ENCODE data around the gene DPF3. TPM values are rescaled to one million over a fixed set of nuclear protein-coding genes. Genes with fewer than 3 reads are reported as not detected.

The DPF3 gene
- total and polyA plus RNA-seq, 9 of the 15 experiments (the other 6 are each of a cell fraction or from before 2014, with no cell fraction given), result 0.21 to 4.9 (median 1.2) TPM

GRCh38 chr14:72816287-72816686 is 77.6 kb downstream of the DPF3 start:
- CTCF ChIA-PET (ENCODE audit: low intra/inter-chr PET ratio), result no interaction called here
- no peak for FAIRE-seq
- POLR2A ChIA-PET, result no interaction called here

GRCh38 chr14:72815430-72815829 is 78.5 kb downstream of the DPF3 start:
- Histone ChIP-seq H3K27ac (ENCODE audit: extremely low read depth, low read depth, low read length) (no peak overlapping the region), H2AFZ (ENCODE audit: low read depth, low read length) (no peak overlapping the region), H3K4me1 (replicated peaks in 1 of 2; ENCODE audit: control insufficient read depth in 2 of 2, insufficient read depth in 2 of 2, low read length in 2 of 2) (peaks cover 0 to 5% of the 10 kb centered on the region in 2 experiments; a peak in 1 of 5 replicates), H3K4me3 (no peak overlapping the region), H3K9me1 (ENCODE audit: control insufficient read depth, insufficient read depth, low read length) (no peaks in the 10 kb centered on the region), H3K9me3 (replicated peaks; ENCODE audit: control insufficient read depth, insufficient read depth, low read depth, low read length) (no peaks in the 10 kb centered on the region), H3K9ac (ENCODE audit: insufficient read depth in 1 of 2, low read depth in 2 of 2, low read length in 2 of 2) (no peak overlapping the region), H4K20me1 (replicated peaks; ENCODE audit: control insufficient read depth, insufficient read depth, low read length) (0 out of 2 replicates have a peak, but pooled peaks cover 6% of the 10 kb centered on the region), H3K36me3 (ENCODE audit: control insufficient read depth, insufficient read depth, low read length) (no peaks in the 10 kb centered on the region), H3K4me2 (ENCODE audit: insufficient read depth, low read length) (no peak overlapping the region), H3K27me3 (ENCODE audit: control insufficient read depth in 2 of 2, insufficient read depth in 2 of 2, low read length in 2 of 2) (peaks cover 0 to 8% of the 10 kb centered on the region in 2 experiments; a peak in 2 of 5 replicates), H3K79me2 (ENCODE audit: control insufficient read depth, insufficient read depth, low read length) (no peaks in the 10 kb centered on the region)
- FAIRE-seq (no peak), ATAC-seq (no peak), DNase-seq (ENCODE audit: extremely low read depth in 1 of 4, low spot score in 3 of 4) (no peak)
- ChIA-PET POLR2A (interaction anchor here (1.1 to 1.3 kb wide), 2 partner anchors 20 to 48 kb away, joined by 3 read pairs; no protein-coding TSS in a partner anchor), CTCF (ENCODE audit: low intra/inter-chr PET ratio) (no interaction called here)
- WGBS (ENCODE audit: insufficient coverage, low coverage, missing lambda C conversion rate), result 17% methylated on average over 4 of the region's 4 CpGs
- intact Hi-C loops (cut with micrococcal nuclease) (loop anchor here (5.0 kb wide), 1 partner anchor 298 kb away; no protein-coding TSS in a partner anchor), in situ Hi-C loops (cut with MboI) (no loop called here)
- BruUV-seq (replicated peaks), result no TSS peak
- TF ChIP-seq TSC22D4 (tag; IDR thresholded peaks at IDR 0.05) (no peak), ARID3A (IDR thresholded peaks at IDR 0.05; ENCODE audit: borderline replicate concordance, low read depth, low read length) (no peak), SMAD4 (CRISPR knock-in tag; conservative IDR thresholded peaks at IDR 0.05) (no peak), CBFB (CRISPR knock-in tag; IDR thresholded peaks at IDR 0.05) (no peak), ZNF12 (CRISPR knock-in tag; IDR thresholded peaks at IDR 0.05) (no peak), DLX4 (CRISPR knock-in tag; IDR thresholded peaks at IDR 0.05) (no peak), NONO (IDR thresholded peaks at IDR 0.05; ENCODE audit: low read depth in 2 of 2, low read length in 1 of 2) (no peak), PPARD (CRISPR knock-in tag; IDR thresholded peaks at IDR 0.05) (no peak), MTA1 (IDR thresholded peaks at IDR 0.05; ENCODE audit: borderline replicate concordance) (no peak), RFX5 (IDR thresholded peaks at IDR 0.05; ENCODE audit: low read depth, low read length) (no peak)

More at GRCh38 chr14:72816287-72816686, 77.6 kb downstream of the DPF3 start:
- Histone ChIP-seq H3K27me3 (ENCODE audit: control insufficient read depth in 2 of 2, insufficient read depth in 2 of 2, low read length in 2 of 2) (peaks cover 0 to 8% of the 10 kb centered on the region in 2 experiments; a peak in 2 of 5 replicates), H2AFZ (ENCODE audit: low read depth, low read length) (no peak overlapping the region), H3K4me2 (ENCODE audit: insufficient read depth, low read length) (no peak overlapping the region), H3K79me2 (ENCODE audit: control insufficient read depth, insufficient read depth, low read length) (no peaks in the 10 kb centered on the region), H3K4me1 (replicated peaks in 1 of 2; ENCODE audit: control insufficient read depth in 2 of 2, insufficient read depth in 2 of 2, low read length in 2 of 2) (peaks cover 0 to 5% of the 10 kb centered on the region in 2 experiments; a peak in 1 of 5 replicates), H3K36me3 (ENCODE audit: control insufficient read depth, insufficient read depth, low read length) (no peaks in the 10 kb centered on the region), H3K9ac (ENCODE audit: insufficient read depth in 1 of 2, low read depth in 2 of 2, low read length in 2 of 2) (no peak overlapping the region), H3K9me1 (ENCODE audit: control insufficient read depth, insufficient read depth, low read length) (no peaks in the 10 kb centered on the region), H4K20me1 (replicated peaks; ENCODE audit: control insufficient read depth, insufficient read depth, low read length) (0 out of 2 replicates have a peak, but pooled peaks cover 6% of the 10 kb centered on the region), H3K4me3 (no peak overlapping the region), H3K27ac (ENCODE audit: extremely low read depth, low read depth, low read length) (no peak overlapping the region), H3K9me3 (replicated peaks; ENCODE audit: control insufficient read depth, insufficient read depth, low read depth, low read length) (no peaks in the 10 kb centered on the region)
- DNase-seq (ENCODE audit: extremely low read depth in 1 of 4, low spot score in 3 of 4) (no peak), ATAC-seq (no peak)
- in situ Hi-C loops (cut with MboI) (no loop called here), intact Hi-C loops (cut with micrococcal nuclease) (loop anchor here (5.0 kb wide), 1 partner anchor 299 kb away; no protein-coding TSS in a partner anchor)
- WGBS (ENCODE audit: insufficient coverage, low coverage, missing lambda C conversion rate), result 12% methylated on average over 2 of the region's 2 CpGs
- TF ChIP-seq ZNF740 (CRISPR knock-in tag; IDR thresholded peaks at IDR 0.05) (no peak), ZNF740 (tag; IDR thresholded peaks at IDR 0.05) (no peak)
- BruUV-seq (replicated peaks), result no TSS peak

All from K562 (cell line).